Activated CD4-positive, alpha-beta memory T cell treated with anti-CD3 and anti-CD28 coated beads for 36 hours (primary cell): Measurements from ENCODE around the gene RAD51B. TPM values are rescaled to one million over a fixed set of nuclear protein-coding genes. Genes with fewer than 3 reads are reported as not detected.

Source experiments
- CTCF ChIA-PET: fragments of 350-600 bp; sonication (Branson Sonifier 250); formaldehyde crosslinking; loops from one replicate; lab custom pipeline; 2021; ENCODE audit warnings: antibody characterized with exemption, inconsistent platforms; lab: Charles Lee
- POLR2A ChIA-PET: fragments of 350-600 bp; sonication (Branson Sonifier 250); formaldehyde crosslinking; loops from one replicate; lab custom pipeline; 2021; ENCODE audit warnings: antibody characterized with exemption; lab: Charles Lee
- DNase-seq: peaks from one replicate; pipeline ENCODE4 v3.0.0-alpha.2; 2020
- H3K27ac Mint-ChIP-seq: one replicate; pipeline ENCODE4 v1.8.0; 2021; ENCODE audit warnings: mixed read lengths
- H3K27me3 Mint-ChIP-seq: one replicate; pipeline ENCODE4 v1.8.0; 2021; ENCODE audit warnings: mixed read lengths
- H3K36me3 Mint-ChIP-seq: one replicate; pipeline ENCODE4 v1.8.0; 2021; ENCODE audit warnings: mixed read lengths
- H3K4me1 Mint-ChIP-seq: one replicate; pipeline ENCODE4 v1.8.0; 2021; ENCODE audit warnings: low read depth, mixed read lengths
- H3K4me3 Mint-ChIP-seq: one replicate; pipeline ENCODE4 v1.8.0; 2021; ENCODE audit warnings: mild to moderate bottlenecking, mixed read lengths
- H3K9me3 Mint-ChIP-seq: one replicate; pipeline ENCODE4 v1.8.0; 2021; ENCODE audit warnings: mixed read lengths
- intact Hi-C: fragments of 100-400 bp; cut with micrococcal nuclease; formaldehyde crosslinking; loops from one replicate; pipeline ENCODE4 v1.15.1; 2023
- total RNA-seq, 2 experiments: library from RNA; stranded (reverse); gene quantifications; one replicate each; pipeline ENCODE4 v1.2.3, GENCODE V29; 2021

Gene RAD51B
- total RNA-seq, 2 experiments from 2014 or later: 32.3 to 34.3 TPM

GRCh38 chr14:67998834-67999233 lies 179.3 kb downstream of the RAD51B start:
- Mint-ChIP-seq H3K4me1 (no peaks in the 10 kb centered on the region), H3K4me3 (no peak overlapping the region), H3K9me3 (peaks cover 8% of the 10 kb centered on the region), H3K27ac (no peak overlapping the region), H3K27me3 (no peaks in the 10 kb centered on the region), H3K36me3 (peaks cover 1% of the 10 kb centered on the region)
- no peak for DNase-seq
- intact Hi-C loops: no loop called here
- ChIA-PET POLR2A (no interaction called here), CTCF (no interaction called here)

DNA sequence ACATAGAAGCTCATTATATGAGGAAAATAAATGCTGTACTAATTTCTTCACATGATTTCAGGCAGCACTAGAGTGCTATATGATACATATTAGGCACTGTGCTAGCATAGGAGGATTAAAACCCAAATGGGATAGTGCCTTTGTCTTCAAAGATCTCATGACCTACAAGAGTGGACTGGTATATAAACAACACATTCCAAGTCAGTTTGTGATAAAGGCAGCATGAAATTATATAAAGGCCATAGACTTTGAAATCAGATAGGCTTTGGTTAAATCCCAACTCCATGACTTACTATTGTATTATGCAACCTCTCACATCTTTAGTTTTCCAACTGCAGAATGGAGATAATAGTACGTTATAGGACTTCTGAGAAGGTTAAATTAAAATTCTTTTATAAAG lies 179.7 kb downstream of the RAD51B start:
- intact Hi-C loops: no loop called here

GRCh38 chr14:67999705-68000384 lies 180.3 kb downstream of the RAD51B start:
- Mint-ChIP-seq H3K27me3 (no peaks in the 10 kb centered on the region), H3K36me3 (peaks cover 1% of the 10 kb centered on the region), H3K4me3 (no peak overlapping the region), H3K27ac (no peak overlapping the region), H3K4me1 (no peaks in the 10 kb centered on the region), H3K9me3 (peaks cover 8% of the 10 kb centered on the region)
- no peak for DNase-seq
- intact Hi-C loops: no loop called here
- POLR2A ChIA-PET: no interaction called here
- CTCF ChIA-PET: no interaction called here

More for the DNA sequence above, 179.7 kb downstream of the RAD51B start:
- H3K27me3 Mint-ChIP-seq: no peaks in the 10 kb centered on the region
- no peak overlapping the region for H3K27ac Mint-ChIP-seq
- POLR2A ChIA-PET: no interaction called here
- H3K4me3 Mint-ChIP-seq: no peak overlapping the region
- CTCF ChIA-PET: no interaction called here
- no peak for DNase-seq
- peaks cover 8% of the 10 kb centered on the region for H3K9me3 Mint-ChIP-seq
- no peaks in the 10 kb centered on the region for H3K4me1 Mint-ChIP-seq
- H3K36me3 Mint-ChIP-seq: peaks cover 1% of the 10 kb centered on the region

DNA sequence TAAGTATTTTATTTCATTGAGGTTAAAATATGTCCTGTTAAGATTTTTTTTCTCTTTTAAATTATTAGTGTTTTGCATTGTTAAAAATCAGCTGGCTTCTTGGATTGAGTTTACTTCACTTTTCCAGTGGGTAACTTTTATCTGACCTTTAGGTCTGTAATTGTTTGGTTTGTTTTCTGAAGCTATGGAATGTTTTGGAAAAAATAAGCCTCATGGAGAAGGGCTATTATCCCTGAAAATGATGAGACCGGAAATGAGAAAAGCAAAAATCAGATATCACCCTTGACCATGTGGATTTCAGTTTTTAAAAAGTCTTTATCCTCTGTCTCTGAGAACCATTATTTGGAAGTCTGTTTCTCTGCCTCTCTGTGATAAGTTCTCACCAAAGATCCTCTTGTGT lies 180.9 kb downstream of the RAD51B start:
- intact Hi-C loops: no loop called here
- CTCF ChIA-PET: no interaction called here
- POLR2A ChIA-PET: no interaction called here
- Mint-ChIP-seq H3K36me3 (no peaks in the 10 kb centered on the region), H3K27ac (no peak overlapping the region), H3K4me3 (no peak overlapping the region), H3K27me3 (no peaks in the 10 kb centered on the region), H3K4me1 (no peaks in the 10 kb centered on the region), H3K9me3 (peaks cover 8% of the 10 kb centered on the region)
- DNase-seq: no peak

DNA sequence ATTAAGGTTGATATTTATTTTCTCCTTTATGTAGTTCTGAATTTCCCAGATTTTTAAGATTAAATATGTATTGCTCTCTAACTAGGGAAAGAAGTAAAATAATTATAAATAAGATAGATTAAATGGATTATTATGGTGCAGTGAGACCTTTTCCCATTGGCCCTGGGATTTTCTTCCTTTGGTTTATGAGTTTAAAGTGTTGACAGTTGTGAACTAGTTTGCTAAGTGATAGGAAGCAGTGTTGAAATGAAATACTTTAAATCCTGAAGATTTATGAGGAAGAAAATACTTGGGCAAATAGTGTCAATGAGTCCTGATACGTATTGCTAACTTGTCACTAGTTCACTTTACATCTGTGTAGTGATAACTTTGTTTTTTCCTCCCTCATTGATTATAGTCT lies 188.9 kb downstream of the RAD51B start:
- intact Hi-C loops: no loop called here

GRCh38 chr14:68011406-68012028 lies 191.9 kb downstream of the RAD51B start:
- Mint-ChIP-seq H3K4me3 (no peak overlapping the region), H3K27ac (no peak overlapping the region), H3K36me3 (no peaks in the 10 kb centered on the region), H3K9me3 (peaks cover 2% of the 10 kb centered on the region), H3K27me3 (no peaks in the 10 kb centered on the region), H3K4me1 (no peaks in the 10 kb centered on the region)
- POLR2A ChIA-PET: no interaction called here
- intact Hi-C loops: no loop called here
- CTCF ChIA-PET: no interaction called here
- DNase-seq: no peak

More for the DNA sequence above, 188.9 kb downstream of the RAD51B start:
- no peaks in the 10 kb centered on the region for H3K27me3 Mint-ChIP-seq
- no peak overlapping the region for H3K4me3 Mint-ChIP-seq
- no peaks in the 10 kb centered on the region for H3K4me1 Mint-ChIP-seq
- no peak overlapping the region for H3K27ac Mint-ChIP-seq
- POLR2A ChIA-PET: no interaction called here
- H3K9me3 Mint-ChIP-seq: no peaks in the 10 kb centered on the region
- H3K36me3 Mint-ChIP-seq: no peaks in the 10 kb centered on the region
- CTCF ChIA-PET: no interaction called here
- DNase-seq: no peak

GRCh38 chr14:68012871-68013270 lies 193.3 kb downstream of the RAD51B start:
- CTCF ChIA-PET: no interaction called here
- POLR2A ChIA-PET: no interaction called here
- H3K4me1 Mint-ChIP-seq: no peaks in the 10 kb centered on the region
- peaks cover 2% of the 10 kb centered on the region for H3K9me3 Mint-ChIP-seq
- H3K27me3 Mint-ChIP-seq: no peaks in the 10 kb centered on the region
- no peak for DNase-seq
- no peak overlapping the region for H3K27ac Mint-ChIP-seq
- H3K36me3 Mint-ChIP-seq: no peaks in the 10 kb centered on the region
- no peak overlapping the region for H3K4me3 Mint-ChIP-seq
- intact Hi-C loops: no loop called here

GRCh38 chr14:68013326-68013725 lies 193.7 kb downstream of the RAD51B start:
- Mint-ChIP-seq H3K4me3 (no peak overlapping the region), H3K27ac (no peak overlapping the region), H3K4me1 (no peaks in the 10 kb centered on the region), H3K27me3 (no peaks in the 10 kb centered on the region), H3K36me3 (no peaks in the 10 kb centered on the region), H3K9me3 (peaks cover 2% of the 10 kb centered on the region)
- ChIA-PET POLR2A (no interaction called here), CTCF (no interaction called here)
- intact Hi-C loops: no loop called here
- no peak for DNase-seq

DNA sequence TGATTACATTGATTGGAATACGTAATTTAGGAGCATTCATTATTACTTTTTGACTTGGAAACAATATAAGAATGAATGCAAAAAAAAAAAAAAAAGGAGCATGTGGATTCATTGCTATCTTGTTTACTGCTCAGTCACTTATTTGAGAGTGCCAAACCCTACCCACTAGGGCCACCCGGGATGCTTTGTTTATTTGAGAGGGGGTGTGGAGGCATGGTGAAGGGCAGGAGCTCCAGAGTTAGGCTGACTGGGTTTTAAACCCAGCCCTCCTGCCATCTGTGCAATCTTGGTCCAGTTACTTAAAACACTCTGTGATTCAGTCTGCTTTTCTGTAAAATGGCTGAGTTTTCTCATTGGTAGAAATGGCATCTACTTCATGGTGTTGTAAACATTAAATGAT lies 195.2 kb downstream of the RAD51B start:
- DNase-seq: no peak
- Mint-ChIP-seq H3K36me3 (no peaks in the 10 kb centered on the region), H3K4me1 (no peaks in the 10 kb centered on the region), H3K27me3 (no peaks in the 10 kb centered on the region), H3K4me3 (no peak overlapping the region), H3K27ac (no peak overlapping the region), H3K9me3 (peaks cover 2% of the 10 kb centered on the region)
- CTCF ChIA-PET: no interaction called here
- POLR2A ChIA-PET: no interaction called here
- intact Hi-C loops: no loop called here

DNA sequence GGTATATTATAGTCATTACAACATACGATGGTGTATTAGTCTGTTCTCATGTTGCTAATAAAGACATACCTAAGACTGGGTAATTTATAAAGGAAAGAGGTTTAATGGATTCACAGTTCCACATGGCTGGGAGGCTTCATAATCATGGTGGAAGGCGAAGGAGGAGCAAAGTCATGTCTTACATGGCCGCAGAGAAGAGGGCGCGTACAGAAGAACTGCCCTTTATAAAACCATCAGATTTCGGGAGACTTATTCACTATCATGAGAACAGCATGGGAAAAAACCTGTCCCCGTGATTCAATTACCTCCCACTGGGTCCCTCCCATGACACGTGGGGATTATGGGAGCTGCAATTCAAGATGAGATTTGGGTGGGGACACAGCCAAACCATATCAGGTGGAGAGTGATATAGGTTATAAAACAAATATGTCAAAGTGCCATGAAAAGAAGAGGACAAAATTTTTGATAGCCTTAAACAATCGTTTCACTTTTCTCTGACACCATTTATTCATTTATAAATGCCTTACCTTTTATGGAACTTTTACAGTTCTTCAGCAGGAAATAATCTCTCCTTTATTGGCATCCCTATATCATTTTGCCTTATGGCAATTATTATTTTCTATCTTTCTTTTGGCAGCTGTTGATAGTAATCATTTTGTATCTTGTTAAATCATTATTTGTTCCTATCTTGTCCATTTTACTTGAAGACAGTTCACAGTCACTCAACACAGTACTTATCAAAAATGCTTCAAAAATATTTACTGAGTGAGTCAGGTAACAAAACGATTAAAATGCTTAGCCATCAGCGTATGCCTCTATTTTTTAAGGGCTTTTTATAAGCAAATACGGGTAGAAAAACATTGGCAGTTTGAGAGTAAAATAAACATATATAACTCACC lies 196.0 kb downstream of the RAD51B start:
- no peaks in the 10 kb centered on the region for H3K36me3 Mint-ChIP-seq
- CTCF ChIA-PET: no interaction called here
- intact Hi-C loops: no loop called here
- H3K4me1 Mint-ChIP-seq: no peaks in the 10 kb centered on the region
- no peak overlapping the region for H3K4me3 Mint-ChIP-seq
- no peaks in the 10 kb centered on the region for H3K27me3 Mint-ChIP-seq
- peaks cover 2% of the 10 kb centered on the region for H3K9me3 Mint-ChIP-seq
- H3K27ac Mint-ChIP-seq: no peak overlapping the region
- no peak for DNase-seq
- POLR2A ChIA-PET: no interaction called here

- Mint-ChIP-seq H3K27me3 (no peaks in the 10 kb centered on the region), H3K9me3 (peaks cover 2% of the 10 kb centered on the region), H3K4me1 (no peaks in the 10 kb centered on the region), H3K27ac (no peak overlapping the region), H3K36me3 (no peaks in the 10 kb centered on the region), H3K4me3 (no peak overlapping the region)
- intact Hi-C loops: no loop called here
- ChIA-PET CTCF (no interaction called here), POLR2A (no interaction called here)
- no peak for DNase-seq
Observed at GRCh38 chr14:68016255-68016914, 196.8 kb downstream of the RAD51B start.

- Mint-ChIP-seq H3K27me3 (no peaks in the 10 kb centered on the region), H3K4me3 (no peak overlapping the region), H3K4me1 (no peaks in the 10 kb centered on the region), H3K9me3 (peaks cover 18% of the 10 kb centered on the region), H3K36me3 (peaks cover 8% of the 10 kb centered on the region), H3K27ac (no peak overlapping the region)
- POLR2A ChIA-PET: no interaction called here
- CTCF ChIA-PET: no interaction called here
- DNase-seq: no peak
- intact Hi-C loops: no loop called here
Observed at GRCh38 chr14:68018598-68018997, 199.0 kb downstream of the RAD51B start.
